GM18520 (cell line): ENCODE data around the gene SPOCD1.
"Not testable (repeated sequence)": the region's sequence is repeated elsewhere in the genome, so short reads cannot be mapped to it uniquely, and the experiment has no call there.

Source experiments
- ATAC-seq: cut with Tn5 transposase; IDR thresholded peaks from one replicate; pipeline ENCODE4 v1.9.1; 2021; ENCODE audit not compliant: unreplicated experiment

SPOCD1 gene

GRCh38 chr1:31830065-31830464, 14.2 kb upstream of the SPOCD1 start:
- ATAC-seq = no peak

GRCh38 chr1:31828926-31829690, 13.3 kb upstream of the SPOCD1 start:
- ATAC-seq = no peak

GRCh38 chr1:31828341-31828740, 12.5 kb upstream of the SPOCD1 start:
- ATAC-seq = no peak

- no peak for ATAC-seq
These were observed 8.0 kb upstream of the SPOCD1 start for GRCh38 chr1:31823780-31824179.

GRCh38 chr1:31822766-31823165, 6.9 kb upstream of the SPOCD1 start:
- ATAC-seq = no peak

- not testable (repeated sequence) for ATAC-seq
These were observed 4.4 kb upstream of the SPOCD1 start for GRCh38 chr1:31820196-31820595.

- no peak for ATAC-seq
These were observed 2.4 kb upstream of the SPOCD1 start for GRCh38 chr1:31818206-31818605.

- not testable (repeated sequence) for ATAC-seq
These were observed 1.1 kb upstream of the SPOCD1 start for GRCh38 chr1:31816947-31817346.

- not testable (repeated sequence) for ATAC-seq
These were observed 679 bp upstream of the SPOCD1 start for GRCh38 chr1:31816501-31816900.

GRCh38 chr1:31815307-31815645, 546 bp downstream of the SPOCD1 start:
- ATAC-seq = no peak

GRCh38 chr1:31814631-31815306, 1.1 kb downstream of the SPOCD1 start:
- ATAC-seq = no peak

GRCh38 chr1:31814041-31814511, 1.7 kb downstream of the SPOCD1 start:
- no peak for ATAC-seq

- no peak for ATAC-seq
These were observed 3.5 kb downstream of the SPOCD1 start for GRCh38 chr1:31812158-31812829.

GRCh38 chr1:31811605-31812004, 4.2 kb downstream of the SPOCD1 start:
- no peak for ATAC-seq

GRCh38 chr1:31809698-31810097, 6.1 kb downstream of the SPOCD1 start:
- ATAC-seq = no peak

GRCh38 chr1:31807273-31808048, 8.4 kb downstream of the SPOCD1 start:
- ATAC-seq = no peak

- no peak for ATAC-seq
These were observed 10.5 kb downstream of the SPOCD1 start for GRCh38 chr1:31805318-31805717.

- ATAC-seq = no peak
These were observed 11.7 kb downstream of the SPOCD1 start for GRCh38 chr1:31804098-31804497.

- ATAC-seq = no peak
These were observed 12.2 kb downstream of the SPOCD1 start for GRCh38 chr1:31803610-31804009.

- ATAC-seq = no peak
These were observed 13.4 kb downstream of the SPOCD1 start for GRCh38 chr1:31802190-31803150.
